HG03025 (cell line): ENCODE measurements around the gene SDHB.
"Not testable (repeated sequence)": the region's sequence is repeated elsewhere in the genome, so short reads cannot be mapped to it uniquely, and the experiment has no call there.

Experiments
- ATAC-seq: cut with Tn5 transposase; IDR thresholded peaks from one replicate; pipeline ENCODE4 v1.9.1; 2021; ENCODE audit warnings: mild to moderate bottlenecking, moderate library complexity; ENCODE audit not compliant: unreplicated experiment, low FRiP score

SDHB gene

GRCh38 chr1:17078991-17079868 is 25.4 kb upstream of the SDHB start:
- ATAC-seq, result no peak

GRCh38 chr1:17075470-17076255 is 21.8 kb upstream of the SDHB start:
- no peak for ATAC-seq

GRCh38 chr1:17071794-17072193 is 18.0 kb upstream of the SDHB start:
- ATAC-seq, result no peak

- no peak for ATAC-seq
Measured at GRCh38 chr1:17070163-17070525, 16.3 kb upstream of the SDHB start.

- ATAC-seq, result no peak
Measured at GRCh38 chr1:17069452-17070162, 15.8 kb upstream of the SDHB start.

GRCh38 chr1:17068789-17069188 is 15.0 kb upstream of the SDHB start:
- no peak for ATAC-seq

- no peak for ATAC-seq
Measured at GRCh38 chr1:17067465-17068240, 13.8 kb upstream of the SDHB start.

- ATAC-seq, result no peak
Measured at GRCh38 chr1:17067069-17067426, 13.2 kb upstream of the SDHB start.

- ATAC-seq, result no peak
Measured at GRCh38 chr1:17066361-17067068, 12.7 kb upstream of the SDHB start.

- no peak for ATAC-seq
Measured at GRCh38 chr1:17065666-17066065, 11.8 kb upstream of the SDHB start.

- ATAC-seq, result not testable (repeated sequence)
Measured at GRCh38 chr1:17062751-17063150, 8.9 kb upstream of the SDHB start.

- no peak for ATAC-seq
Measured at GRCh38 chr1:17061892-17062291, 8.1 kb upstream of the SDHB start.

- no peak for ATAC-seq
Measured at GRCh38 chr1:17061486-17061885, 7.7 kb upstream of the SDHB start.

- no peak for ATAC-seq
Measured at GRCh38 chr1:17060306-17060749, 6.5 kb upstream of the SDHB start.

GRCh38 chr1:17059391-17060305 is 5.8 kb upstream of the SDHB start:
- no peak for ATAC-seq

- no peak for ATAC-seq
Measured at GRCh38 chr1:17056551-17056950, 2.7 kb upstream of the SDHB start.

- no peak for ATAC-seq
Measured at GRCh38 chr1:17055801-17056200, 2.0 kb upstream of the SDHB start.

GRCh38 chr1:17053086-17053684 is 647 bp downstream of the SDHB start:
- no peak for ATAC-seq
